GM12878 (cell line): ENCODE measurements around the gene HS3ST1. TPM values are rescaled to one million over a fixed set of nuclear protein-coding genes. Genes with fewer than 3 reads are reported as not detected.
A peak's percentile ranks its signal among the peaks of the same experiment; 100 is the strongest.

ENCODE experiments used
- ATAC-seq: fragments of 200-7000 bp; cut with Tn5 transposase; 3 replicates; pipeline ENCODE4 v1.9.1; 2020; ENCODE audit warnings: mild to moderate bottlenecking, moderate library complexity
- Bru-seq: library from RNA; stranded (reverse); fragments of 400-500 nt; gene quantifications from one replicate; lab custom pipeline; 2021; lab: Mats Ljungman, UMichigan
- BruChase-seq, 2 experiments: library from RNA; stranded (reverse); fragments of 400-500 nt; gene quantifications; one replicate each; lab custom pipeline; 2021; lab: Mats Ljungman, UMichigan
- BruUV-seq: library from RNA; stranded (reverse); fragments of 400-500 nt; replicated peaks from 2 replicates; lab custom pipeline; 2021; lab: Mats Ljungman, UMichigan
- CTCF ChIA-PET: fragments of 300-600 bp; sonication (Branson Sonifier 250); formaldehyde crosslinking; extraction: SDS; loops from one replicate; lab custom pipeline; 2021; ENCODE audit warnings: inconsistent platforms; lab: Yijun Ruan, JAX
- POLR2A ChIA-PET: fragments of 350-600 bp; formaldehyde crosslinking; extraction: SDS; loops from one replicate; lab custom pipeline; 2021; ENCODE audit warnings: inconsistent platforms; lab: Charles Lee
- RAD21 ChIA-PET: fragments of 300-600 bp; sonication (Branson Sonifier 250); formaldehyde crosslinking; loops from one replicate; lab custom pipeline; 2023; ENCODE audit warnings: antibody characterized with exemption; ENCODE audit not compliant: unreplicated experiment; lab: Charles Lee
- SMC1A ChIA-PET: fragments of 300-600 bp; sonication (Branson Sonifier 250); formaldehyde crosslinking; loops from one replicate; lab custom pipeline; 2023; ENCODE audit not compliant: unreplicated experiment, uncharacterized antibody; lab: Charles Lee
- DNase-seq: peaks from one replicate; pipeline ENCODE4 v3.0.0-alpha.2; 2011; ENCODE audit warnings: low read depth, low spot score
- FAIRE-seq: peaks from 3 replicates; lab custom pipeline; 2011; peaks lifted over from hg19 to GRCh38; lab: Jason Lieb, UNC
- H2AFZ ChIP-seq: 2 replicates; pipeline ENCODE4 v1.6.0; 2011; ENCODE audit warnings: low read depth, low read length, control low read depth; ENCODE audit not compliant: control insufficient read depth
- H3K27ac ChIP-seq: 2 replicates; pipeline ENCODE4 v1.5.1; 2011; ENCODE audit warnings: control low read depth; ENCODE audit not compliant: control insufficient read depth, insufficient read depth
- H3K27me3 ChIP-seq, 2 experiments: replicated peaks in 1 of 2; 2 replicates each; pipeline versions ENCODE4 v1.6.0 to v1.6.1; 2011; ENCODE audit warnings: low read length in 1 of 2; ENCODE audit not compliant: control insufficient read depth in 2 of 2, insufficient read depth in 2 of 2
- H3K36me3 ChIP-seq, 2 experiments: 2 replicates each; pipeline ENCODE4 v1.5.1; 2011; ENCODE audit warnings: low read length in 1 of 2; ENCODE audit not compliant: control insufficient read depth in 2 of 2, insufficient read depth in 2 of 2
- H3K4me1 ChIP-seq: 2 replicates; pipeline ENCODE4 v1.6.1; 2011; ENCODE audit warnings: mild to moderate bottlenecking, low read length, moderate library complexity, mixed read lengths; ENCODE audit not compliant: control insufficient read depth, insufficient read depth
- H3K4me2 ChIP-seq: 2 replicates; pipeline ENCODE4 v1.6.0; 2011; ENCODE audit warnings: control low read depth; ENCODE audit not compliant: control insufficient read depth, insufficient read depth
- H3K4me3 ChIP-seq: fragments of 200-600 bp; sonication (generic); 2 replicates; pipeline ENCODE4 v1.5.1; 2016
- H3K79me2 ChIP-seq: 2 replicates; pipeline ENCODE4 v1.6.0; 2011; ENCODE audit warnings: low read length; ENCODE audit not compliant: control insufficient read depth, insufficient read depth
- H3K9ac ChIP-seq: 2 replicates; pipeline ENCODE4 v1.8.0; 2011; ENCODE audit warnings: low read length, control low read depth, mixed read lengths; ENCODE audit not compliant: control insufficient read depth, insufficient read depth
- H3K9me3 ChIP-seq: replicated peaks from 3 replicates; pipeline ENCODE4 v1.5.1; 2011; ENCODE audit warnings: mild to moderate bottlenecking, low read length; ENCODE audit not compliant: control insufficient read depth, insufficient read depth
- H4K20me1 ChIP-seq: 2 replicates; pipeline ENCODE4 v1.6.0; 2011; ENCODE audit not compliant: control insufficient read depth, insufficient read depth
- HDAC6 ChIP-seq: fragments of 200-600 bp; sonication (generic); IDR thresholded peaks from one replicate; pipeline ENCODE4 v1.8.0; 2017; ENCODE audit warnings: antibody characterized with exemption; ENCODE audit not compliant: unreplicated experiment
- TAF1 ChIP-seq: IDR thresholded peaks from 2 replicates; pipeline ENCODE4 v1.6.1; 2011; ENCODE audit warnings: mild to moderate bottlenecking, low read depth, low read length, borderline replicate concordance
- WGBS: methylation state at CpG from one replicate; pipeline ENCODE4 v1.1.6; 2016; ENCODE audit warnings: low lambda C conversion rate; ENCODE audit not compliant: insufficient replicate concordance, insufficient coverage; ENCODE audit errors: missing lambda C conversion rate; 5-methylcytosine and 5-hydroxymethylcytosine counted together
- in situ Hi-C: fragments of 300-500 bp; cut with MboI; formaldehyde crosslinking; loops from 9 replicates; pipeline ENCODE4 v1.14.3; 2018; ENCODE audit warnings: mixed read lengths
- intact Hi-C: fragments of 100-400 bp; cut with micrococcal nuclease; formaldehyde crosslinking; loops from one replicate; pipeline ENCODE4 v1.14.2; 2022; ENCODE audit not compliant: unreplicated experiment
- long read RNA-seq, 2 experiments: library from polyadenylated mRNA; unstranded; transcript quantifications; one replicate each; pipeline ENCODE4 v2.0.0, GENCODE V29; 2019 to 2020
- polyA minus RNA-seq, 3 experiments: library from RNA; depleted of rRNA, polyadenylated mRNA; stranded (reverse); fragments of >200 nt; gene quantifications; 2 replicates each; pipeline ENCODE4 v1.2.3, GENCODE V29; 2011
- polyA plus RNA-seq, 11 experiments: library from polyadenylated mRNA; depleted of rRNA in 4 of 11; unstranded in 6 of 11; stranded (reverse) in 5 of 11; fragments of >200 nt; fragmentation: Nextera tagmentation in 4 of 11; fragmentation: Illumina TruSeq in 1 of 11; extraction: Ambion mirVana in 4 of 11; extraction: Trizol in 1 of 11; gene quantifications; 1 replicate in 1 of 11; 2 replicates in 10 of 11; pipeline versions ENCODE4 v1.2.1 to v1.2.3, GENCODE V29; 2011 to 2016; ENCODE audit warnings: inconsistent platforms in 2 of 11, missing spikeins in 2 of 11, low read depth in 1 of 11
- total RNA-seq, 4 experiments: library from RNA; depleted of rRNA in 3 of 4; stranded (reverse); fragments of >200 nt in 3 of 4; fragmentation: Illumina TruSeq in 1 of 4; extraction: Trizol in 1 of 4; gene quantifications; 2 replicates each; pipeline versions ENCODE4 v1.2.1 to v1.2.3, GENCODE V29; 2013 to 2021

The HS3ST1 gene
- not detected in 2 replicates for total RNA-seq (2013; cell fraction: nucleolus; rRNA removed)
- total RNA-seq (2014; rRNA removed) = 0.11 and 0.34 TPM in 2 replicates
- 0.04 and 0.09 TPM in 2 replicates for total RNA-seq (2014; rRNA removed; fragmentation: Illumina TruSeq; extraction: Trizol)
- 0.18 and 0.80 TPM in 2 replicates for total RNA-seq (2021)
- not detected for polyA plus RNA-seq (2011; ENCODE audit: low read depth)
- 0.42 and 0.65 TPM in 2 replicates for polyA plus RNA-seq (2011; rRNA removed)
- polyA plus RNA-seq (2011; cell fraction: cytosol; rRNA removed) = 0.69 and 2.3 TPM in 2 replicates
- 2.6 and 3.2 TPM in 2 replicates for polyA plus RNA-seq (2011; cell fraction: nucleus; rRNA removed)
- polyA plus RNA-seq (2012) = 0.08 and 0.41 TPM in 2 replicates
- polyA plus RNA-seq (2014; fragmentation: Illumina TruSeq; extraction: Trizol) = 0.02 and 0.03 TPM in 2 replicates
- under 1 TPM; 0.03 to 0.05 TPM for polyA plus RNA-seq (2014; fragmentation: Nextera tagmentation; extraction: Ambion mirVana)
- polyA plus RNA-seq (2014; rRNA removed) = 0.12 and 0.22 TPM in 2 replicates
- polyA plus RNA-seq (2016; fragmentation: Nextera tagmentation; extraction: Ambion mirVana) = under 1 TPM; 0.15 to 0.35 TPM
- 0.80 and 1.0 TPM in 2 replicates for polyA minus RNA-seq (2011; rRNA and poly(A)+ RNA removed)
- polyA minus RNA-seq (2011; cell fraction: cytosol; rRNA and poly(A)+ RNA removed) = 1.3 and 3.0 TPM in 2 replicates
- polyA minus RNA-seq (2011; cell fraction: nucleus; rRNA and poly(A)+ RNA removed) = 0.73 and 2.4 TPM in 2 replicates
- percentile 46 among the genes with signal in this experiment for Bru-seq, nascent RNA
- BruChase-seq, experiment 1, labeled RNA remaining after a 6-hour chase = percentile 28 among the genes with signal in this experiment
- percentile 31 among the genes with signal in this experiment for BruChase-seq, experiment 2, labeled RNA remaining after a 2-hour chase
- long read RNA-seq, experiment 1, full-length matches to known transcripts = 12 of 13 reads
- long read RNA-seq, experiment 1, partial matches to known transcripts = 0 of 13 reads
- long read RNA-seq, experiment 1, other reads (novel, unspliced or antisense) = 1 of 13 reads
- long read RNA-seq, experiment 2, full-length matches to known transcripts = 5 of 9 reads
- long read RNA-seq, experiment 2, partial matches to known transcripts = 0 of 9 reads
- long read RNA-seq, experiment 2, other reads (novel, unspliced or antisense) = 4 of 9 reads

- WGBS = under 1% methylated on average over 42 of the region's 43 CpGs
- BruUV-seq = no TSS peak
- Histone ChIP-seq H3K9me3 (no peaks in the 10 kb centered on the region), H3K4me2 (peak within 1 kb of the TSS; percentile 93), H3K27ac (no peak within 1 kb of the TSS), H3K79me2 (no peaks in the 10 kb centered on the region), H3K4me1 (peaks cover 2% of the 10 kb centered on the region; the same call in 1 of the 2 replicates), H2AFZ (peak within 1 kb of the TSS; percentile 72), H3K27me3 (peaks cover 2 to 8% of the 10 kb centered on the region in 2 experiments), H3K36me3 (no peaks in the 10 kb centered on the region), H4K20me1 (no peaks in the 10 kb centered on the region), H3K9ac (peak within 1 kb of the TSS; percentile 19), H3K4me3 (peak within 1 kb of the TSS; percentile 75)
- ChIA-PET POLR2A (no interaction called here), RAD21 (no interaction called here), SMC1A (no interaction called here), CTCF (interaction anchor here (0.6 kb wide), 1 partner anchor 525 kb away, joined by 3 read pairs; no protein-coding TSS in a partner anchor)
- in situ Hi-C loops = no loop called here
- TF ChIP-seq TAF1 = no peak
- TF ChIP-seq HDAC6 = peak; percentile 76
- no peak for FAIRE-seq
- ATAC-seq = peak; percentile 70
- no peak for DNase-seq
- intact Hi-C loops = loop anchor here (10.0 kb wide), 2 partner anchors 354 to 974 kb away; partner anchors contain the start of gene ZNF518B
These were observed at the start of gene HS3ST1 for GRCh38 chr4:11428231-11428898. Gene HS3ST1 (minus strand): TSS chr4:11428894. CDS start chr4:11400005, 28,889 bp downstream.
